RKO (cell line): ENCODE measurements around the gene CYP4A11.
A peak's percentile ranks its signal among the peaks of the same experiment; 100 is the strongest.
"Not testable (repeated sequence)": the region's sequence is repeated elsewhere in the genome, so short reads cannot be mapped to it uniquely, and the experiment has no call there.

ENCODE experiments used
- DNase-seq: peaks from one replicate; pipeline ENCODE4 v3.0.0-alpha.2; 2016; ENCODE audit warnings: low spot score

Gene CYP4A11

DNA sequence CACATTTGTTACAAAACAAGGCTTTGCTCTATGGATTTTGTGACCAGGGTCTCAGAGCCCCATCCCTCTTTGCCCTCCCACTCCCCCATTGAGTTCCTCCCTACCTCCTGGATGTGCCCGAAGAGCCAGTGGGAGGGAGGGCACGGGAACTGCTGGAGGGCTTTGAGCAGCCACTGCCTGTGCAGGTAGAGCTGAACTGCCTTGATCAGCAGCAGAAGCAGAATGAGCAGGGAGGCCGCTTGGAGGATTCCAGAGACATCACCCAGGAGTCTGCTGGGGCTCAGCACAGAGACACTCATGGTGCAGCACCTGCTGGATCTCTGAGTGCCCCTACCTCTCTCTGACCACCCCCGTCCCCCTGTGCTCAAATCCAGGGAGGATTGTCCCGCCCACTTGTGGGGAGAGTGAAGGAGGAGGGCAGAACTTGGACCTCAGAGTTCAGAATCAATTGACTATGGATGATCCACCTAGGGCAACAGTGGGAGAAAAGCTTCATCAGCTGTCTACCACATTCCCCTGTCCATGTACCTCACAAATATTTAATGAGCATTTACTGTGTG is at the start of gene CYP4A11:
Gene CYP4A11 (minus strand): TSS at position 342 of the 560 bp plus-strand sequence. CDS start 43 bp downstream, at position 299.
- no peak for DNase-seq

- not testable (repeated sequence) for DNase-seq
Observed at GRCh38 chr1:46990541-46990940, 49.3 kb upstream of the CYP4A11 start.

DNA sequence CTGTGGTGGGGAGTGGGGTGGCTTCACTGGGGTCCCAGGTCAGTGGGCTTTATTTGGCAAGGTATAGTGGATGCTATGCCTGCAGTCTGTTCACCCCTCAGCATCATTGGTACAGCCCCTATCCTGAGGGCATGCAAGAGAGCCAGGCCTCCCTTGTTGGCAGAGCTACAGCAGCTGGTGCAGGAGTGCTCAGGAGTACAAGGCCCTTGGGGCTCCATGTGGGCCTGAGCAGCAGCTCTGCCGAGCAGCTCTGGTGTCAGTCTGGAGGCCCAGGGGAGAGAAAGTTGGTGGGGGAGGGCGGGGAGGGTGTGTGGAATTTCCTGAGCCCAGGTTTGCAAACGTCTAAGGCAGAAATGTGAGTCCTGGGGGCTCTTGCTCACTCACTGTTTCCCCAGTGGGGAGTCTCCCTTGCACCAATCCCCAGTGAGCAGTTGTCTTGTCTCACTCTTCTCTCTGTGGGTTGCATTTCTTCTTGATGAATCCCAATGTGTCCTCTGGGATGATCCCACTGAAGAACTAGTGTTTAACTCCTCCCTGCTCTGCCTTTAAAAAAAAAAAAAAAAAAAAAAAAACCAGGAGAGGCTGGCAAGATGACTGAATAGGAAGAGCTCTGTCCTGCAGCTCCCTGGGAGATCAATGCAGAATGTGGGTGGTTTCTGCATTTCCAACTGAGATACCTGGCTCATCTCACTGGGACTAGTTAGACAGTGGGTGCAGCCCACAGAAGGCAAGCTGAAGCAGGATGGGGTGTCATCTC is 42.7 kb upstream of the CYP4A11 start:
- DNase-seq = no peak

GRCh38 chr1:46983166-46983829 is 42.0 kb upstream of the CYP4A11 start:
- no peak for DNase-seq

GRCh38 chr1:46969014-46969619 is 27.8 kb upstream of the CYP4A11 start:
- DNase-seq = peak; percentile 1

- not testable (repeated sequence) for DNase-seq
Observed at GRCh38 chr1:46962272-46962671, 21.0 kb upstream of the CYP4A11 start.

DNA sequence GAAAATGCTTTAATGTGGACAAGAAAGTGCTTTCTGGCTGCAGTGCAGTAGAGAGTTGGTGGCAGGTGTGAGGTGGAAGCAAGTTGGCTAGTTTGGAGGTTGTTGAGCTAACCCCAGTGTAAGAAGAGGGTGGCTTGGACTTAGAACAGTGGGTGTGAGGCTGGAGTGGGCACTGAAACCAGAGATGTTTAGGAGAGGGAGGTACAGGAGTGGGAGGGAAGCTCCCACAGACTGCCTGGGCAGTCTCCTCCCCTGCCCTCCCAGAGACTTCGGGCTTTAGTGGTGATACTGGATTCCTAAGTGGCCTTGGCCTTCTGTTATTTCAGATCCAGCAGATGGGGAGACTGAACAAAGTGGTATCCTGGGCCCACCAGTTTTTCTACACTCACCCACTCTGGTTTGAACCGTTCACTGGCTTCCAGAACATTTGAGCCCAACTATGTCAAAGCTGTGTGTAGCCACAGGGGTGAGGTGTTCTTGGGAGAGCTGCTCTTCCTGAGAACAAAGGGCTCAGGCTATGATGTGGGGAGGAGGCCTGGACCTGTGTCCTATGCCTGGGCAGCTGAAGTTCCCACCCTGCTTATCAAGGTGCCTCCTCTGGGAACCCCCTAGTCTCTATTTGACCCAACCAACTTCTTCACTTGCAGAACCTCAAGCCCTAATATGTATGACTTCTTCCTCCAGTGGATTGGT is 19.9 kb upstream of the CYP4A11 start:
- no peak for DNase-seq

DNA sequence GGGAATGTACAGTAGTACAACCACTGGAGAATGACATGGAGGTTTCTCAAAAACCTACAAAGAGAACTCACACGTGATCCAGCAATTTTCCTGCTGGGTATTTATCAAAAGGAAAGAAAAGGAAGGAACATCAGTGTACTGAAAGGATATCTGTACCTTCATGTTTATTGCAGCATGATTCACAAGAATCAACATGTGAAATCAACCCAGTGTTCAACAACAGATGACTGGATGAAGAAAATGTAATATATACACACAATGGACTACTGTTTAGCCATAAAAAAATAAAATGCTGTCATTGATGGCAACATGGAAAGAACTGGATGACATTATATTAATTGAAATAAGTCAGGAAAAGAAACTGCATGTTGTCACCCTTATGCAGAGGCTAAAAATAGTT is 19.0 kb upstream of the CYP4A11 start:
- DNase-seq = no peak

DNA sequence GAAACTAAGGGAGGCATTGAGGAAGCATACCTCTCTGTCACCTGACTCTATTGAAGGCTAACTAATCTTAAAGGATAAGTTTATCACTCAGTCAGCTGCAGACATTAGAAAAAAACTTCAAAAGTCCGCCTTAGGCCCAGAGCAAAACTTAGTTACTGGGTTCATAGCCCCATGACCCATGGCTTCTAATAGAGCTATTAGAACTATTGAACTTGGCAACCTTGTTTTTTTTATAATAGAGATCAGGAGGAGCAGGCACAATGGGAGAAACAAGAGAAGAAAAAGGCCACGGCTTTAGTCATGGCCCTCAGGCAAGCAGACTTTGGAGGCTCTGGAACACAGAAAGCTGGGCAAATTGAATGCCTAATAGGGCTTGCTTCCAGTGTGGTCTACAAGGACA is 13.8 kb upstream of the CYP4A11 start:
- DNase-seq = not testable (repeated sequence)

DNA sequence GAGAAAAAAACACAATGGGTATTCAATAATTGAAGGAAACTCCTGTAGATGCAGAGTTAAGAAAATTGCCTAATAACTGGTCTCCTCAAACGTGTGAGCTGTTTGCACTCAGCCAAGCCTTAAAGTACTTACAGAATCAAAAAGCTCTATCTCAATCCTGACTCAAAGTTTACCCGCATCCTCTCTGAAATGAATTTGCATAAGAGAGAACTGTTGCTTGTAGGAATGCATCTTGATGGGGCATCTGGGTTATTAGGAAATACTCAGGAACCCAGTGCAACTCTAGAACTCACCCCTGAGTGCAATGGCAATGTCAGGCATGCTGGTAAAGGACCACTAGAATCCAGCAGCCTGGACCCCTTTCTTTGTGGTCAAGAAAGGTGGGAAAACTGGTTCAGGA is 12.6 kb upstream of the CYP4A11 start:
- DNase-seq = not testable (repeated sequence)

DNA sequence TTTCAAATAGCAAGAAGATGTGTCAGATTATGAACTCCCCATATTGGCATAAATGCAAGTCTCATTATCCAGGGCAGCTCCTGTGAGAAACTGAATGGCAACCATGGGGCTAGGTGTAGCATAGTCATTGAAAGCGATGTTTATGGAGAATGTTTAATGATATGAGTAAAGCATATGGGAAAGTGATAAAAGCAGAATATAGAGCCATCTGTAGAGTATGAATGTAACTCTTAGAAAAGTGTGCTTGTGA is 8.1 kb upstream of the CYP4A11 start:
- DNase-seq = not testable (repeated sequence)

DNA sequence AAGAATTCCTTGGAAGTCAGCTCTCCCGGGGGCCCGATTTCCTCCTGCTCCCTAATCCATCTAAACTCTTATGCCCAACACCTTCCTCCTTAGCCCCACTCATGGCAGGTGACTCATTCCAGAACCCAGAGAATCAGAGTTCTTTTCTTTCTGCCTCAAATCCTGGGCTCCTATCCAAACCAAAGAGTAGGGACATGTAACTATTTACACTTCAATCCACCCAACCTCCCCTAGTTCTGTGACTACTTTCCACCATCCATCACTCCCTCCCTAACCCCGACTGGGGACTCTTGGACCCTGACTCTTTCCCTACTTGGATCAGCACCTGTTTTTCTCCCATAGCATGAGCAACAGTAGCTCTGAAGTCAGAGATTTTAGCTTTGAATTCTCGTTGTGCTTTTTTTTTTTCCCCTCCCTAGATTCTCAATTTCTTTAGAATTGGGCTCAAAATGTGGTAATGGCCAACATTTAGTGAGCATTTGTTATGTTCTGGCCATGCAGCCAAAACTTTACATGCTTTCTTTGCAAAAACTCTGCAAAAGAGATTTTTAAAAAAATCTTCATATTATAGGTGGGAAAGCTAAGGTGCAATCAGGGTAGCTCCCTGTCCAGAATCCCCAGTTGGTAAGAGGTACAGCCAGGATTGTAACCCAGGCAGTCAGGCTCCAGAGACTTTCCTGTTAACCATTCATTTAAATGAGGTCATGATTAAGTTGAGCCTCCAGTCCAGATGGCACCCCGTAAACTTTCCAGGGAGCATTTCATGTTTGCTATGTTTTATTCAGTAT is 7.5 kb upstream of the CYP4A11 start:
- no peak for DNase-seq

GRCh38 chr1:46947706-46948105 is 6.4 kb upstream of the CYP4A11 start:
- not testable (repeated sequence) for DNase-seq

- no peak for DNase-seq
Observed at GRCh38 chr1:46942086-46942485, 810 bp upstream of the CYP4A11 start.

- no peak for DNase-seq
Observed at GRCh38 chr1:46940307-46940706, 969 bp downstream of the CYP4A11 start.

GRCh38 chr1:46937270-46937669 is 4.0 kb downstream of the CYP4A11 start:
- no peak for DNase-seq

DNA sequence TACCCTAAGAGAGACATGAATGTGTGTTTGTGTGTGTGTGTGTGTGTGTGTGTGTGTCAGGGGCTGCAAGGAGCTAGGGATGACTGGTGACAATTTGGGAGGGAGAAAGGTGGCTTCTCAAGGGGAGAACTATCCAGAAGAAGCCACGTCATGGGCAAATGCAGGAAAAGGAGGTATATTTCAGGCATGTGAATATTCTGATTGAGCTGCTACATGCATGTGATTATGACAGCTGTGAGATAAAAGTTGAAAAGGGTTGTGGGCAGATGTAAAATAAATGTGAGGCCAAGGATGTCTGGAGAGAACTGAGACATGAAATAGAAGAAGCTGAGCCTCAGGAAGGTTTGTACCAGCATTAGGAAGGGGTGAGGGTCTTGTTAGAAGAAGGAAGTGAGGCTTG is 4.5 kb downstream of the CYP4A11 start:
- DNase-seq = no peak

DNA sequence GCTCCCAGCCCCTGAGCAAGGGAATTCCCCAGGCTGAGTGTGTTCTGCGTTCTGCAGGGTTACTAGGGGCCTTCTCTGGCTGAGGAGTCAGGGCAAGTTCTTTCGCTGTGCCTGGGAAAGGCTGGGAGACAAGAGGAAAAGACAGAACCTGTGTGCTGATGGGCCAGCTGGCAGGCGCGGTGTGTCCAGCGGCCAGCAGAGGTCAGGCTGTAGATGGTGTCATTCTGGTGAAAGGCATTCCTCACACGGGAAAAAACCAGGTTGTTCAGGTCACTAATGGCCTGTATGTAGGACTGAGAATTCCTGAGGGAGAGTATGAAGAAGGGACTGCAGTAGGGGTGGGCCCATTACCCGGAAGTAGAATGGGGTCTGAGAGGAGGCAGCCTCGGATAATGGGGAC is 6.4 kb downstream of the CYP4A11 start:
- not testable (repeated sequence) for DNase-seq

DNA sequence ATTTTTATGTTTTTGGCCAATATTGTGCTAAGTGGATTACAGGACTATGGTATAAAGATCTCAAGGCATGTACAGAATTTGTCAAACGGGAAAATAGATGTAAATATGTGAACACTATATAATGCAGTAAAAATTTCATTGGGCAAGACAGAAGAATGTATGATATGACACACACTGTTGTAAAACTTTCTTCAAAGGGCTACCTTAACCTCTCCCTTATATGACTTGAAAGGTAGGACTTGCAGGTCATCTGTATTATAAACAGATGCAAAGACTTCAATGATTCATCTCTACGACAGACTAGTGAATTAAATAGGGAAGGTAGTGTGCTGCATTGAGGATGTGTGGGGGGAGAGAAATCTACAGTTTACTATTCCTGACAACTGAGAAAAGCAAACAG is 9.3 kb downstream of the CYP4A11 start:
- not testable (repeated sequence) for DNase-seq

GRCh38 chr1:46931151-46931550 is 10.1 kb downstream of the CYP4A11 start:
- no peak for DNase-seq

GRCh38 chr1:46927249-46927835 is 13.9 kb downstream of the CYP4A11 start:
- DNase-seq = no peak
